ENCODE measurements around the gene ITPKB.

The ITPKB gene

DNA sequence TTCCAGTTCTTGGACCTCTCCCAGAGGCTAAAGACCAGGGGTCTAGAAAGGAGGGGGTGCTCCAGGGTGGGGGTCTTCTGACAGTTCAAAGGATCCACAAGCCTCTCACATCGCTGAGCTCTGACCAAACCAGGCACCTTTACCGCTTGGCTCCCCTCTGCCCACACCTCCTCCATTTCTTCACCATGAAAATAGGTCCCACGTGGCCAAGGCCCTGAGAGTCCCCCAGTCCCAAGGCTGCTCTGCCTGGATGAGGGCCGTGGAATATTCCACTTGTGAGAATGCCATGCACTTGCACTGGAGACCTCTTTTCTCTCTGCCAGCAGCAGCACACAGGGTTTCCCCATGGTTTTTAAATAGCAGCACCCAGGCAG lies 87.4 kb downstream of the ITPKB start:
- TF ChIP-seq, protein P1, sequence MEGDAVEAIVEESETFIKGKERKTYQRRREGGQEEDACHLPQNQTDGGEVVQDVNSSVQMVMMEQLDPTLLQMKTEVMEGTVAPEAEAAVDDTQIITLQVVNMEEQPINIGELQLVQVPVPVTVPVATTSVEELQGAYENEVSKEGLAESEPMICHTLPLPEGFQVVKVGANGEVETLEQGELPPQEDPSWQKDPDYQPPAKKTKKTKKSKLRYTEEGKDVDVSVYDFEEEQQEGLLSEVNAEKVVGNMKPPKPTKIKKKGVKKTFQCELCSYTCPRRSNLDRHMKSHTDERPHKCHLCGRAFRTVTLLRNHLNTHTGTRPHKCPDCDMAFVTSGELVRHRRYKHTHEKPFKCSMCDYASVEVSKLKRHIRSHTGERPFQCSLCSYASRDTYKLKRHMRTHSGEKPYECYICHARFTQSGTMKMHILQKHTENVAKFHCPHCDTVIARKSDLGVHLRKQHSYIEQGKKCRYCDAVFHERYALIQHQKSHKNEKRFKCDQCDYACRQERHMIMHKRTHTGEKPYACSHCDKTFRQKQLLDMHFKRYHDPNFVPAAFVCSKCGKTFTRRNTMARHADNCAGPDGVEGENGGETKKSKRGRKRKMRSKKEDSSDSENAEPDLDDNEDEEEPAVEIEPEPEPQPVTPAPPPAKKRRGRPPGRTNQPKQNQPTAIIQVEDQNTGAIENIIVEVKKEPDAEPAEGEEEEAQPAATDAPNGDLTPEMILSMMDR (IDR thresholded peaks at IDR 0.05; ENCODE audit: low read depth, low read length, missing control alignments), result no peak
- no peak overlapping the region for H3K4me3 ChIP-seq (ENCODE audit: low read depth, low read length)
- in situ Hi-C loops (cut with HindIII; ENCODE audit: low sequenced_read_pairs), result no loop called here
- DNase-seq (ENCODE audit: low read depth), result no peak

- TF ChIP-seq, protein P1 (IDR thresholded peaks at IDR 0.05; ENCODE audit: low read depth, low read length, missing control alignments), result no peak
- in situ Hi-C loops (cut with HindIII; ENCODE audit: low sequenced_read_pairs), result no loop called here
- no peak overlapping the region for H3K4me3 ChIP-seq (ENCODE audit: low read depth, low read length)
- no peak for DNase-seq (ENCODE audit: low read depth)
These were observed 87.9 kb downstream of the ITPKB start for GRCh38 chr1:226651041-226651731.

DNA sequence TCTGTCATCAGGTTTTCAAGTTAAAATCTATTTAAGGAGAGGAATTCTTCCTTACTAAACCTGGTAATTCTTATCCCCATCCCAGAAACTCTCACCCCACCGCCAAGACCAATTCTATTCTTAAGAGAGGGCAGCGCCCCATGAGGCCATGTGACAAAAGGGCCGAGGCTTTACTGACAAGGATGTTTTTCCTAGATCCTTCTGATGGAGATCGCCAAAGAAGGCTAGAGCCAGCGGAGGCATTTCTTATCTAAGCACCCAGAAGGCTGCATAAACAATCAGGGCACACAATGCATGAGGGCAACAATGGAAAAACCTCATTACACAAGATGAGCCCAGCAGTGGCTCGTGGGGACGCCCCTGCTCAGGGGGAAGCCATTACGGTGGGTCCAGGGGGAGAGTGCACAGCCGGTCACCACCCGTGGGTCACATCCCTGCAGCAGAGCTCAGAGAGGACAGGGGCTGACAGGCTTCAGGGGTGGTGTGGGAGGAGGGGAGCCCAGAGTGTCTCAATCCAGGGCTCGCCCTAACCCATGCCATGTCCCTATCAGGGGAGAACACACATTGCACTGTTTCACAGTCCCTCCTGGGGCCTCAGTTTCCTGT lies 88.7 kb downstream of the ITPKB start:
- TF ChIP-seq, protein P1 (IDR thresholded peaks at IDR 0.05; ENCODE audit: low read depth, low read length, missing control alignments), result no peak
- H3K4me3 ChIP-seq (ENCODE audit: low read depth, low read length), result no peak overlapping the region
- no peak for DNase-seq (ENCODE audit: low read depth)
- in situ Hi-C loops (cut with HindIII; ENCODE audit: low sequenced_read_pairs), result no loop called here

DNA sequence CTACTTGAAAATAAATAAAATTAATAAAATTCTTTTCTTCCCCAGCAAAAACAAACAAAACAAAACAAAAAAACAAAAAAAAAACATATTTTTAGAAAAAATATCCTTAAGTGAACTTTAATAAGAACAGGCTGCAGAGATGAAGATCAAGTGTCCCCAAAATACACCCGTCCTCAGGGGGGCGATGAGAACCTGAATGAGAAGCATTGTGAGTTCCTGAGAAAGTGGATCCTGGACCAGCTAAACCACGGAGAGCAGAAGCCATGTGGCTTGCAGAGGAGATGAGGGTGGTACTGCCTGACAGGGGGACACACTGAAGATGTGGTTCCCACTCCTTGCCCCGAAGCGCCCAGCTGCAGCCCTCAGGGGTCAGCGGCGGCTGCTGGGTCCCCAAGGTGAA lies 89.3 kb downstream of the ITPKB start:
- TF ChIP-seq, protein P1 (IDR thresholded peaks at IDR 0.05; ENCODE audit: low read depth, low read length, missing control alignments), result peak; percentile 35
- no peak overlapping the region for H3K4me3 ChIP-seq (ENCODE audit: low read depth, low read length)
- in situ Hi-C loops (cut with HindIII; ENCODE audit: low sequenced_read_pairs), result loop anchor here (25.0 kb wide), 1 partner anchor 188 kb away; no protein-coding TSS in a partner anchor
- DNase-seq (ENCODE audit: low read depth), result no peak

GRCh38 chr1:226649244-226649643 lies 89.8 kb downstream of the ITPKB start:
- no peak for DNase-seq (ENCODE audit: low read depth)
- no peak overlapping the region for H3K4me3 ChIP-seq (ENCODE audit: low read depth, low read length)
- in situ Hi-C loops (cut with HindIII; ENCODE audit: low sequenced_read_pairs), result loop anchor here (25.0 kb wide), 1 partner anchor 188 kb away; no protein-coding TSS in a partner anchor
- TF ChIP-seq, protein P1 (IDR thresholded peaks at IDR 0.05; ENCODE audit: low read depth, low read length, missing control alignments), result no peak

DNA sequence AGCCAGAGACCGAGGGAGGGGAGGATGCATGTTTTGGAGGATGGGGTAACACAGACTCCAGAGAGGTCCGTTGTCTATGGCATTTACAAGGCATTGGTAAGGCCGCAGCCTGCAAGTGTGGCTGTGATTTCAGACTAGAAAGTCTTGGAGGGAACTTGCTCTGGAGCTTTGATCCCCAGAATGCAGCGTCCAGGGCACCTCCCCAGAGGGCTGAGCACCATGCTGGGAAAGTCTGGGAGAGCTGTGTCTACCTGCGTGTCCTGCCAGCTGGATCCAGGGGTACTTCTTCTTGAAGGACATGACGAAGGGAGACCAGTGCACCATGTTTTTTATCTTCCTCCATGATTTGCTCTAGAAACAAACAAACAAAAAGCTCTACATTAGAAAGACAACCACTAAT lies 90.7 kb downstream of the ITPKB start:
- TF ChIP-seq, protein P1 (IDR thresholded peaks at IDR 0.05; ENCODE audit: low read depth, low read length, missing control alignments), result no peak
- in situ Hi-C loops (cut with HindIII; ENCODE audit: low sequenced_read_pairs), result loop anchor here (25.0 kb wide), 1 partner anchor 189 kb away; no protein-coding TSS in a partner anchor
- H3K4me3 ChIP-seq (ENCODE audit: low read depth, low read length), result no peak overlapping the region
- DNase-seq (ENCODE audit: low read depth), result no peak
